ENCODE measurements around the gene SPOCD1.

The SPOCD1 gene

GRCh38 chr1:31769720-31770390 lies 46.0 kb downstream of the SPOCD1 start:
- no peak for DNase-seq

GRCh38 chr1:31768939-31769704 lies 46.7 kb downstream of the SPOCD1 start:
- no peak for DNase-seq

GRCh38 chr1:31768407-31768907 lies 47.4 kb downstream of the SPOCD1 start:
- DNase-seq = no peak

- no peak for DNase-seq
Observed at GRCh38 chr1:31767225-31767624, 48.6 kb downstream of the SPOCD1 start.

- no peak for DNase-seq
Observed at GRCh38 chr1:31765516-31765915, 50.3 kb downstream of the SPOCD1 start.

GRCh38 chr1:31765041-31765467 lies 50.8 kb downstream of the SPOCD1 start:
- no peak for DNase-seq

- DNase-seq = no peak
Observed at GRCh38 chr1:31764312-31765040, 51.3 kb downstream of the SPOCD1 start, which contains the start of gene ADGRB2. Gene ADGRB2 (minus strand): TSS chr1:31764340. CDS start chr1:31757221, 7,119 bp downstream.

GRCh38 chr1:31763671-31764311 lies 52.0 kb downstream of the SPOCD1 start:
- DNase-seq = no peak

GRCh38 chr1:31762726-31763670 lies 52.8 kb downstream of the SPOCD1 start:
- peak in 1 of 2 donors; percentile 24 for DNase-seq

- no peak for DNase-seq
Observed at GRCh38 chr1:31762323-31762722, 53.5 kb downstream of the SPOCD1 start.

GRCh38 chr1:31761883-31762282 lies 53.9 kb downstream of the SPOCD1 start:
- DNase-seq = no peak

GRCh38 chr1:31760471-31761470 lies 55.1 kb downstream of the SPOCD1 start:
- peak; percentile 37 to 46 for DNase-seq

GRCh38 chr1:31759298-31760023 lies 56.4 kb downstream of the SPOCD1 start:
- no peak for DNase-seq

GRCh38 chr1:31758823-31759222 lies 57.0 kb downstream of the SPOCD1 start:
- DNase-seq = no peak

GRCh38 chr1:31757989-31758388 lies 57.8 kb downstream of the SPOCD1 start:
- no peak for DNase-seq

GRCh38 chr1:31757204-31757679 lies 58.6 kb downstream of the SPOCD1 start:
- DNase-seq = no peak

- DNase-seq = no peak
Observed at GRCh38 chr1:31756578-31756977, 59.2 kb downstream of the SPOCD1 start.

GRCh38 chr1:31755850-31756492 lies 59.9 kb downstream of the SPOCD1 start:
- DNase-seq = no peak

GRCh38 chr1:31755197-31755611 lies 60.6 kb downstream of the SPOCD1 start:
- no peak for DNase-seq

Data from bone marrow (tissue), 2 donors.